Measurements from ENCODE around the gene LRBA.

The LRBA gene

GRCh38 chr4:150252306-150252705 lies 762.8 kb downstream of the LRBA start:
- no peak for DNase-seq

- no peak for DNase-seq
Observed at GRCh38 chr4:150251752-150252190, 763.3 kb downstream of the LRBA start.

GRCh38 chr4:150250998-150251651 lies 764.0 kb downstream of the LRBA start:
- no peak for DNase-seq

GRCh38 chr4:150250293-150250997 lies 764.6 kb downstream of the LRBA start:
- no peak for DNase-seq

GRCh38 chr4:150248181-150248580 lies 766.9 kb downstream of the LRBA start:
- DNase-seq = no peak

- DNase-seq = no peak
Observed at GRCh38 chr4:150247184-150247583, 767.9 kb downstream of the LRBA start.

GRCh38 chr4:150244600-150244999 lies 770.5 kb downstream of the LRBA start:
- DNase-seq = no peak

GRCh38 chr4:150243932-150244331 lies 771.2 kb downstream of the LRBA start:
- DNase-seq = no peak

- no peak for DNase-seq
Observed at GRCh38 chr4:150242820-150243458, 772.1 kb downstream of the LRBA start.

- no peak for DNase-seq
Observed at GRCh38 chr4:150240011-150240410, 775.1 kb downstream of the LRBA start.

- DNase-seq = no peak
Observed at GRCh38 chr4:150238591-150238990, 776.5 kb downstream of the LRBA start.

- DNase-seq = no peak
Observed at GRCh38 chr4:150237110-150237872, 777.8 kb downstream of the LRBA start.

GRCh38 chr4:150236626-150237025 lies 778.5 kb downstream of the LRBA start:
- no peak for DNase-seq

GRCh38 chr4:150235808-150236271 lies 779.2 kb downstream of the LRBA start:
- no peak for DNase-seq

GRCh38 chr4:150235317-150235716 lies 779.8 kb downstream of the LRBA start:
- no peak for DNase-seq

- DNase-seq = no peak
Observed at GRCh38 chr4:150234246-150234645, 780.8 kb downstream of the LRBA start.

- no peak for DNase-seq
Observed at GRCh38 chr4:150232029-150232428, 783.1 kb downstream of the LRBA start.

- no peak for DNase-seq
Observed at GRCh38 chr4:150231107-150231770, 783.8 kb downstream of the LRBA start.

- DNase-seq = no peak
Observed at GRCh38 chr4:150230561-150230960, 784.5 kb downstream of the LRBA start.

- no peak for DNase-seq
Observed at GRCh38 chr4:150229520-150229919, 785.6 kb downstream of the LRBA start.

GRCh38 chr4:150224896-150225591 lies 790.0 kb downstream of the LRBA start:
- DNase-seq = no peak

- DNase-seq = no peak
Observed at GRCh38 chr4:150219841-150220240, 795.2 kb downstream of the LRBA start.

Data from GF-D8 (cell line).